HG02973 (cell line): ENCODE results near the gene LGALS4.
"Not testable (repeated sequence)": the region's sequence is repeated elsewhere in the genome, so short reads cannot be mapped to it uniquely, and the experiment has no call there.

Experiments
- ATAC-seq: cut with Tn5 transposase; IDR thresholded peaks from one replicate; pipeline ENCODE4 v1.9.1; 2021; ENCODE audit warnings: moderate library complexity; ENCODE audit not compliant: unreplicated experiment

LGALS4 gene

GRCh38 chr19:38797781-38798180 is 15.0 kb downstream of the LGALS4 start:
- not testable (repeated sequence) for ATAC-seq

- no peak for ATAC-seq
Observed at GRCh38 chr19:38796154-38796553, 16.6 kb downstream of the LGALS4 start.

- ATAC-seq, result no peak
Observed at GRCh38 chr19:38795549-38795948, 17.2 kb downstream of the LGALS4 start.

- ATAC-seq, result no peak
Observed at GRCh38 chr19:38793671-38794070, 19.1 kb downstream of the LGALS4 start.

- no peak for ATAC-seq
Observed at GRCh38 chr19:38793177-38793576, 19.6 kb downstream of the LGALS4 start.

GRCh38 chr19:38792250-38793111 is 20.3 kb downstream of the LGALS4 start:
- ATAC-seq, result no peak

- not testable (repeated sequence) for ATAC-seq
Observed at GRCh38 chr19:38791451-38792064, 21.2 kb downstream of the LGALS4 start.

GRCh38 chr19:38790507-38791403 is 22.0 kb downstream of the LGALS4 start:
- not testable (repeated sequence) for ATAC-seq

GRCh38 chr19:38788478-38789243 is 24.1 kb downstream of the LGALS4 start, which contains the start of gene LGALS7B:
LGALS7B (plus strand) TSS chr19:38789200; CDS start chr19:38789227, 27 bp downstream.
- ATAC-seq, result no peak

GRCh38 chr19:38786572-38787265 is 26.0 kb downstream of the LGALS4 start:
- ATAC-seq, result no peak

GRCh38 chr19:38786061-38786460 is 26.7 kb downstream of the LGALS4 start:
- ATAC-seq, result not testable (repeated sequence)

- ATAC-seq, result no peak
Observed at GRCh38 chr19:38785187-38785699, 27.5 kb downstream of the LGALS4 start.

- no peak for ATAC-seq
Observed at GRCh38 chr19:38784224-38784623, 28.5 kb downstream of the LGALS4 start.

- ATAC-seq, result not testable (repeated sequence)
Observed at GRCh38 chr19:38782212-38782611, 30.5 kb downstream of the LGALS4 start.

GRCh38 chr19:38781058-38781457 is 31.7 kb downstream of the LGALS4 start:
- no peak for ATAC-seq

GRCh38 chr19:38780443-38780842 is 32.3 kb downstream of the LGALS4 start:
- ATAC-seq, result no peak

- ATAC-seq, result no peak
Observed at GRCh38 chr19:38778733-38779132, 34.0 kb downstream of the LGALS4 start.

GRCh38 chr19:38774181-38774950 is 38.4 kb downstream of the LGALS4 start:
- no peak for ATAC-seq
